ENCODE results near the gene PRSS16.
"Not testable (repeated sequence)": the region's sequence is repeated elsewhere in the genome, so short reads cannot be mapped to it uniquely, and the experiment has no call there.

PRSS16 gene

DNA sequence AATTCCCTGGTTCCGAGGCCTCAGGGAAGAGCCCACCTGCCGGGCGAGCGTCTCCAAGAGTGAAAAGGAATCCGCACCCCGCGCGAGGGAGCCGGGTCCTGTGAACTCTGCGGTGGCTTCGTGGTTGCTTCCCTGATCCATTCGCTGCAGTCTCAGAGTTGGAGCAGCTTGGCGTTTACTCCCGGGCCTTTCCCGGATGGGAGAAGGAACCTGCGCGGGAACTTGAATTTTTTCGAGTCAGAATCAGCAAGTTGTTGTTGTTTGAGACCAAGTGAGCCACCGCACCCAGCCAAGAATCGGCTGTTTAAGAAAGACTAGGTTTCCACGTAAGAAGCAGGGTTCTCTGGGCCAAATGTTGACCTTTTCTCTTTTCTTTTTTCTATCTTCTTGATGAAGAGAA, 12.9 kb downstream of the PRSS16 start:
- H3K4me3 ChIP-seq (ENCODE audit: low read depth, low read length) = no peak overlapping the region
- no peak for DNase-seq (ENCODE audit: low read depth)
- TF ChIP-seq CTCF (IDR thresholded peaks at IDR 0.05; ENCODE audit: low read depth, low read length, missing control alignments) = no peak

- DNase-seq (ENCODE audit: low read depth) = no peak
- TF ChIP-seq CTCF (IDR thresholded peaks at IDR 0.05; ENCODE audit: low read depth, low read length, missing control alignments) = no peak
- no peak overlapping the region for H3K4me3 ChIP-seq (ENCODE audit: low read depth, low read length)
Measured at GRCh38 chr6:27260836-27261375, 13.4 kb downstream of the PRSS16 start.

DNA sequence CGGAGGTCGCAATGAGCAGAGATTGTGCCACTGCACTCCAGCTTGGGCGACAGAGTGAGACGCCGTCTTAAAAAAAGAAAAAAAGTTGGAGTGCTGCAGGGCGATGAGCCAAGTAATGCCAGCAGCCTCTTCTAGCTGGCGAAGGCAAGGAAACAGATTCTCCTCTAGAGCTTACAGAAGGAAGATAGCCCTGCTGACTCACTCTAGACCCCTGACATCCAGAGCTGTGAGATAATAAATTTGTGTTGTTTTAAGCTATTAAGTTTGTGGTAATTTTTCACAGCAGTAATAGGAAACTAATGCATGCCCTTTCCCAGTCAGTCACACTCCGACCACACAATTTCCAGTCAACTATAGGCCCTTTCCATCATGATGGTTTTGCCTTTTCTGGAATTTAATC, 16.4 kb downstream of the PRSS16 start:
- no peak for DNase-seq (ENCODE audit: low read depth)
- H3K4me3 ChIP-seq (ENCODE audit: low read depth, low read length) = no peak overlapping the region
- no peak for TF ChIP-seq CTCF (IDR thresholded peaks at IDR 0.05; ENCODE audit: low read depth, low read length, missing control alignments)

DNA sequence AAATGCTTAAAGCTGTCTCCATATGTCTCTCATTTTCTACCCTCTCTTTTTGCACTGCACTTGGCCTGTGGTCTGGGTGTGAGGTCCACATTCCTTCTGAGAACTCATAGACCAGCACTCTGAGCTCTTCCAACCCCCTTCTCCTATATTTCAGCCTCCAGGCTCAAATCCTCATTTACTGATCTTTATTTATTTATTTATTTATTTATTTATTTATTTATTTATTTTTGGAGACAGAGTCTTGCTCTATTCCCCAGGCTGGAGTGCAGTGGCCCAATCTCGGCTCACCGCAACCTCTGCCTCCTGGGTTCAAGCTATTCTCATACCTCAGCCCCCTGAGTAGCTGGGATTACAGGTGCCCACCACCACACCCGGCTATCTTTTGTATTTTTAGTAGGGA, 19.5 kb downstream of the PRSS16 start:
- not testable (repeated sequence) for H3K4me3 ChIP-seq (ENCODE audit: low read depth, low read length); DNase-seq (ENCODE audit: low read depth)

GRCh38 chr6:27267857-27268434, 20.4 kb downstream of the PRSS16 start:
- peak overlapping the region; percentile 19; the same call in 1 of the 2 replicates for H3K4me3 ChIP-seq (ENCODE audit: low read depth, low read length)
- DNase-seq (ENCODE audit: low read depth) = no peak
- TF ChIP-seq CTCF (IDR thresholded peaks at IDR 0.05; ENCODE audit: low read depth, low read length, missing control alignments) = no peak

DNA sequence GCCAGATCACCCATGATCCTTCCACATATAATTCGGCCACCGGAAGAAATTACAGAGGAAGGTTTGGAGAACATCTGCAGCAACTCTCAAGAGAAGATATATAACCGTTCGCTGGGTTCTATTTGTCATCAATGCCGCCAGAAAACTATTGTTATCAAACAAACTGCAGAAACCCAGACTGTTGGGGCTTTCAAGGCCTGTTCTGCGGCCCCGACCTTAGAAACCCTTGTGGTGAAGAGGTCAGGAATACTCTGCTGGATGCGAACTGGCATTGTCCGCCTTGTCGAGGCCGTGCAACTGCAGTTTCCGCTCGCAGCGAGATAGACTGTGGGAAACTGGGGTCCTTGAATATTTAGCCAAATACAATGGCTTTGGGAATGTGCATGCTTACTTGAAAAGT, 21.3 kb downstream of the PRSS16 start:
- no peak for TF ChIP-seq CTCF (IDR thresholded peaks at IDR 0.05; ENCODE audit: low read depth, low read length, missing control alignments)
- no peak overlapping the region for H3K4me3 ChIP-seq (ENCODE audit: low read depth, low read length)
- DNase-seq (ENCODE audit: low read depth) = no peak

DNA sequence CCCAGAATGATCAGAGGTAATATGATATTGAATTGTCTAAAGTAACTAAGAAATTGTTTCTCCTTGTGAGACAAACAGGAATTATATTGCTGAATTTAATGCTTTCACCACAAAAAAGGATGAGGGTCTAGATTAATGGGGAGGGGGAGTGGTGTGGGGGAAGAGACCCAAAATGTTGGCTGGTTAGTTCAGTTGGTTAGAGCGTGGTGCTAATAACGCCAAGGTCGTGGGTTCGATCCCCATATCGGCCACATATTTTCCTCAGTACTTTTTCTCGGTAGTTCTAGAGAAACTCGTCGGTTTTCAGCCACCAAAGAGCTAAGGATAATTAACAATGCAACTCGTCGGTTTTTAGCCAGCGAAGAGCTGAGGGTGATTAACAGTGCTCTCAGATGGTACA, 26.3 kb downstream of the PRSS16 start:
- no peak for TF ChIP-seq CTCF (IDR thresholded peaks at IDR 0.05; ENCODE audit: low read depth, low read length, missing control alignments)
- no peak for DNase-seq (ENCODE audit: low read depth)
- no peak overlapping the region for H3K4me3 ChIP-seq (ENCODE audit: low read depth, low read length)

All from GM12864 (cell line).